Mammary epithelial cell (primary cell): ENCODE data around the gene ABHD16A.

Experiments
- CTCF ChIP-seq, 2 donors: IDR thresholded peaks in 1 of 2; conservative IDR thresholded peaks in 1 of 2; 2 replicates each; pipeline ENCODE4 v1.5.1; 2011 to 2012; ENCODE audit warnings: inconsistent platforms in 2 of 2, low read length in 2 of 2, mild to moderate bottlenecking in 2 of 2, control low read depth in 1 of 2, low read depth in 1 of 2; ENCODE audit not compliant: insufficient read depth in 1 of 2; ENCODE audit errors: extremely low read depth in 1 of 2
- EZH2 ChIP-seq: IDR thresholded peaks from 2 replicates; pipeline ENCODE4 v1.6.1; 2012; ENCODE audit warnings: low read length, inconsistent platforms, borderline replicate concordance

GRCh38 chr6:31661262-31662123, 41.6 kb downstream of the ABHD16A start:
- TF ChIP-seq CTCF (conservative IDR thresholded peaks at IDR 0.05 in 1 of 2, IDR thresholded peaks at IDR 0.05 in 1 of 2; ENCODE audit: extremely low read depth in 1 of 2, insufficient read depth in 1 of 2, low read depth in 1 of 2, low read length in 2 of 2) (no peak), EZH2 (no peak)
